Stimulated activated memory B cell treated with anti-CD40 and anti-IgM and Interleukin-4, amounts not matched to agents 10 μg/mL and 1 μg/mL and 100 μg/mL, for 72 hours (primary cell): ENCODE measurements around the gene GNG13.

Experiments
- ATAC-seq: fragments of 150-1000 bp; cut with Tn5 transposase; 2 replicates; pipeline ENCODE4 v1.10.0; 2021
- H3K27ac Mint-ChIP-seq: one replicate; pipeline ENCODE4 v1.8.0; 2022; ENCODE audit warnings: mild to moderate bottlenecking, mixed read lengths
- H3K27me3 Mint-ChIP-seq: one replicate; pipeline ENCODE4 v1.8.0; 2022; ENCODE audit warnings: mixed read lengths
- H3K36me3 Mint-ChIP-seq: one replicate; pipeline ENCODE4 v1.8.0; 2022; ENCODE audit warnings: mixed read lengths
- H3K4me1 Mint-ChIP-seq: one replicate; pipeline ENCODE4 v1.8.0; 2022; ENCODE audit warnings: mixed read lengths
- H3K4me3 Mint-ChIP-seq: one replicate; pipeline ENCODE4 v1.8.0; 2022; ENCODE audit warnings: mild to moderate bottlenecking, moderate library complexity, mixed read lengths
- H3K9me3 Mint-ChIP-seq: one replicate; pipeline ENCODE4 v1.8.0; 2022; ENCODE audit warnings: mixed read lengths

The GNG13 gene

DNA sequence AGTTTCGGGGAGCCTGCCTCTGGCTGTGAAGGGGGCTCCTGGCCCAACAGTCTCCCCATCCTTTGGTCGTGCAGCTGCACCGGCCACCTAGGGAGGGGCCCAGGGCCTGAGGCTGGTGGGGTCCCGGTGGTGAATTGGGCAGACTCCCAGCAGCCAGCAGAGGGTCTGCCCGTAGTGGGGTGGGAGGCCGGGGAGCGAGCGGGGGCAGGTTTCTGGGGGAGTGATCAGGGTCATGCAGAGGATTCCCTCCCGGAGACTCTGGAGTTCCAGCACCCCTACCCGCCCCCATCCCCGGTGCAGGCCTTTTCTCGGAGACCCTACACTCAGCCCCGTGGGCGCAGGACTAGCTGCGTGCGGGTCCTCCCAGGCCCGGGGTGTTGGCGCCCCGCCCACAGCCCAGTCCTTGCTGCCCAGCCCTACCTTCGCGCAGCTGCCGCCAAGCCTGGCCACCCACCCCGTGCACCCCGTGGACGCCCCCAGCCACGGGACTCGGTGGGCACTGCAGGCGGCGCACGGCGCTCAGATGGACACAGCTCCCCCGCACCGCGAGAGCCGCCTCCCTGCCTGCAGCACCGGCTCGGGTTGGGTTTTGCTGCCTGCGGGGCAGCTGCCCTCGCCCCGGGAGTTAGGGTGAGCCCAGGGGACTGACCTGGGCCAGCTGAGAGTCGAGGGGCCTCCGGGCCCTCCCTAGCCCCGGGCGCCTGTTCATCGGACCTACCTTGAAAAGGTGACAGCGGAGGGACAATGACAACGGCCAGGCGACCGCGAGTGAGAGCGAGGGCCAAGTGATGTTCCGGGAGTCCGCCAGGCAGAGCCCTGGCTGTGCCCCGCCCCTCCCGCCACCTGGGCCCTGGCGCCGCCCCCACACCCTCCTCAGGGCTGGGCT, at the start of gene GNG13:
Gene GNG13, minus strand, starts transcription at position 787 of the 886 bp plus-strand sequence. CDS start 1,657 bp downstream, outside the sequence.
- Mint-ChIP-seq H3K4me1 (peaks cover 20% of the 10 kb centered on the region), H3K36me3 (peaks cover 30% of the 10 kb centered on the region), H3K27ac (no peak within 1 kb of the TSS), H3K4me3 (no peak within 1 kb of the TSS), H3K9me3 (no peaks in the 10 kb centered on the region), H3K27me3 (peaks cover 59% of the 10 kb centered on the region)
- peak; percentile 40 for ATAC-seq

GRCh38 chr16:848510-849253, 48.1 kb upstream of the GNG13 start:
- no peaks in the 10 kb centered on the region for H3K4me1 Mint-ChIP-seq
- no peak overlapping the region for H3K4me3 Mint-ChIP-seq
- H3K36me3 Mint-ChIP-seq: no peaks in the 10 kb centered on the region
- no peak overlapping the region for H3K27ac Mint-ChIP-seq
- H3K27me3 Mint-ChIP-seq: no peaks in the 10 kb centered on the region
- peaks cover 5% of the 10 kb centered on the region for H3K9me3 Mint-ChIP-seq
- ATAC-seq: no peak

- Mint-ChIP-seq H3K27me3 (no peaks in the 10 kb centered on the region), H3K36me3 (no peaks in the 10 kb centered on the region), H3K4me1 (no peaks in the 10 kb centered on the region), H3K9me3 (peaks cover 5% of the 10 kb centered on the region), H3K27ac (no peak overlapping the region), H3K4me3 (no peak overlapping the region)
- no peak for ATAC-seq
These were observed 47.3 kb upstream of the GNG13 start for GRCh38 chr16:847681-848445.

GRCh38 chr16:847151-847550, 46.6 kb upstream of the GNG13 start:
- Mint-ChIP-seq H3K4me1 (no peaks in the 10 kb centered on the region), H3K27me3 (no peaks in the 10 kb centered on the region), H3K36me3 (no peaks in the 10 kb centered on the region), H3K9me3 (peaks cover 5% of the 10 kb centered on the region), H3K4me3 (no peak overlapping the region), H3K27ac (no peak overlapping the region)
- no peak for ATAC-seq

GRCh38 chr16:845351-845745, 44.8 kb upstream of the GNG13 start:
- Mint-ChIP-seq H3K4me1 (no peaks in the 10 kb centered on the region), H3K4me3 (no peak overlapping the region), H3K27ac (no peak overlapping the region), H3K27me3 (no peaks in the 10 kb centered on the region), H3K9me3 (peaks cover 3% of the 10 kb centered on the region), H3K36me3 (no peaks in the 10 kb centered on the region)
- ATAC-seq: no peak

- Mint-ChIP-seq H3K4me3 (no peak overlapping the region), H3K27me3 (no peaks in the 10 kb centered on the region), H3K4me1 (no peaks in the 10 kb centered on the region), H3K9me3 (no peaks in the 10 kb centered on the region), H3K27ac (no peak overlapping the region), H3K36me3 (no peaks in the 10 kb centered on the region)
- no peak for ATAC-seq
These were observed 44.3 kb upstream of the GNG13 start for GRCh38 chr16:844638-845350.

- no peak overlapping the region for H3K4me3 Mint-ChIP-seq
- no peaks in the 10 kb centered on the region for H3K4me1 Mint-ChIP-seq
- peaks cover under 1% of the 10 kb centered on the region for H3K27me3 Mint-ChIP-seq
- H3K27ac Mint-ChIP-seq: no peak overlapping the region
- no peaks in the 10 kb centered on the region for H3K36me3 Mint-ChIP-seq
- ATAC-seq: no peak
- no peaks in the 10 kb centered on the region for H3K9me3 Mint-ChIP-seq
These were observed 43.2 kb upstream of the GNG13 start for GRCh38 chr16:843771-844170.

DNA sequence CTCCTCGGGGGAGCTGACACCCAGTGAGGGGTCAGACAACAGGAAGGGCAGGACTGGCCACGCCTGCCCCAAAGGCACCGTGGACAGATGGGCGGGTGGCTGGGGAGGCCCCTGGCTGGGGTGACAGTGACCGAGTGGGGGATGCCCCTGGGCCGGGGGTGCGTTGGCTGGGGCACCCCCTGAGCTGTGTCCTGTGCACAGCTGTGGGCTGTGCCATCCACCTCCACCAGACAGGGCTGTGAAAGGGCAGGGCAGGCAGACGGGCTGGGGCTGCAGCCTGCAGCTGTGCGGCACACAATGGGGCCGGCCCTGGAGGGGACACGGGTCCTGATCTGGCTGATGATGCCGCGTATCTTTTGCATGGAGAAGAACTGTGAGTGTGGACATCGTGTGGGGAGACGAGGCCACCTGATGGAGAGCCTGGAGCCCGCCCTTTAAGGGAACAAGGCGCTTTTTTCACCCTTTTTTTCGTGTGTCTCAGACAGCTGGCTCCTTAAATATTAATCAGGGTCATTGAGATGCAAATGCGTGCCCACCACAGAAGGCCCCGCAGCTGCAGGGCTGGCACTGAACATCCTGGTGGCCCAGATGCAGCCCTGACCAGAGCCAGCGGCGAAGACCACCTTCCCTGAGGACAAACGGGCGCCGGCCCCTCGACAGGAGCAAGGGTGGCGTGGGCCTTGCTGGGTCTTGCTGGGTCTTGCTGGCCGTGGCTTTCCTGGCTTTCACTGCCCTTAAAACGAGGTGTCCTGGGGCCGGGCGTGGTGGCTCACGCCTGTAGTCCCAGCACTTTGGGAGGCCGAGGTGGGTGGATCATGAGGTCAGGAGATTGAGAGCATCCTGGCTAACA, 42.4 kb upstream of the GNG13 start:
- H3K9me3 Mint-ChIP-seq: no peaks in the 10 kb centered on the region
- H3K4me3 Mint-ChIP-seq: no peak overlapping the region
- H3K36me3 Mint-ChIP-seq: no peaks in the 10 kb centered on the region
- no peak overlapping the region for H3K27ac Mint-ChIP-seq
- peaks cover 6% of the 10 kb centered on the region for H3K27me3 Mint-ChIP-seq
- no peaks in the 10 kb centered on the region for H3K4me1 Mint-ChIP-seq
- ATAC-seq: no peak

GRCh38 chr16:842061-842476, 41.5 kb upstream of the GNG13 start:
- no peak overlapping the region for H3K4me3 Mint-ChIP-seq
- peaks cover 6% of the 10 kb centered on the region for H3K27me3 Mint-ChIP-seq
- H3K4me1 Mint-ChIP-seq: no peaks in the 10 kb centered on the region
- H3K9me3 Mint-ChIP-seq: peaks cover under 1% of the 10 kb centered on the region
- H3K36me3 Mint-ChIP-seq: no peaks in the 10 kb centered on the region
- no peak overlapping the region for H3K27ac Mint-ChIP-seq
- no peak for ATAC-seq

GRCh38 chr16:841455-842060, 41.0 kb upstream of the GNG13 start:
- peaks cover 6% of the 10 kb centered on the region for H3K27me3 Mint-ChIP-seq
- H3K4me3 Mint-ChIP-seq: no peak overlapping the region
- no peak overlapping the region for H3K27ac Mint-ChIP-seq
- no peaks in the 10 kb centered on the region for H3K4me1 Mint-ChIP-seq
- peaks cover 6% of the 10 kb centered on the region for H3K9me3 Mint-ChIP-seq
- no peak for ATAC-seq
- no peaks in the 10 kb centered on the region for H3K36me3 Mint-ChIP-seq

DNA sequence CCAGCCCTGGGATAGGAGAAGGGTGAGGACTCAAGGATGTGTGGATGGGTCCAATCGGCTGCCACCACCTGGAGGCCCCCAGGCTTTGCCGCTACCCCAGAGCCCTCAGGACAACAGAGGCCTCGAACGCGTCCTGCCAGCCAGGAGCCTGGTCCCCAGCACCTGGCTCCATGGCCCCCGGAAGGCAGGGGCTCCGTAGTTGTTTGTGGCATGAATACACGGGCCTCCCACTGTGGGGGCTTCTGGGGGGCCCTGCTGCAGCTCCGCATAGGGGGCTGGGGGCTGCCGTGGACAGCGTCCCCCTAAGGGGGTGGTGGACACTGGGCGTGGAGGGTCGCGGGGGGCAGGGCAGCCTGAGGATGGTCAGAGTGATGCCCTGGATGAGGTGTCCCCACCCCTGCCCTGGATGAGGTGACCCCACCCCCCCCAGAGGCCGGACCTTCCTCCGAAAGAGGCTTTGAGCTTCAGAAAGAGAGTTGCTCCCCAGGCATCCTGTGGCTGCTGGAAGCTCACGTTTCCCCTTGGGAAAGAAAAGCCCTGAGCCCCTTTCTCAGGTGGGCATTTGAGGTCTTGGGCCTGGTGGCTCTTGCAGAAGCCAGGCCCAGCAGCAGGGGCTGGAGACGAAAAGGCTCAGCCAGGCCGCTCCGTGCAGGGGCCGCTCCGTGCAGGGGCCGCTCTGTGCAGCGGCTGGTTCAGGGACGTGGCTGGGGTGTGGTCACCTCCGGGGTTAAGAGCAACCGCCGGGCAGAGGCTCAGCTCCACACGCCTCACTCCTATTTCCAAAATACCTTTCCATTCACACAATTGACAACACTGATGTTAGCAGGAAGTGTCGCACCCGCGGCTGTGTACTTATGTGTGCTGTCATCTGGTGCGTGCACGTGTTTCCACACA, 40.3 kb upstream of the GNG13 start:
- Mint-ChIP-seq H3K27me3 (peaks cover 6% of the 10 kb centered on the region), H3K4me3 (no peak overlapping the region), H3K9me3 (peaks cover 11% of the 10 kb centered on the region), H3K27ac (no peak overlapping the region), H3K36me3 (no peaks in the 10 kb centered on the region), H3K4me1 (no peaks in the 10 kb centered on the region)
- ATAC-seq: no peak

GRCh38 chr16:839643-840408, 39.3 kb upstream of the GNG13 start:
- Mint-ChIP-seq H3K27ac (no peak overlapping the region), H3K4me3 (no peak overlapping the region)

More at GRCh38 chr16:839643-840408, 39.3 kb upstream of the GNG13 start:
- ATAC-seq: no peak
- no peaks in the 10 kb centered on the region for H3K4me1 Mint-ChIP-seq
- peaks cover 11% of the 10 kb centered on the region for H3K9me3 Mint-ChIP-seq
- no peaks in the 10 kb centered on the region for H3K36me3 Mint-ChIP-seq
- H3K27me3 Mint-ChIP-seq: peaks cover 6% of the 10 kb centered on the region
